Smooth muscle cell (in vitro differentiated cells): ENCODE results near the gene ABHD15. TPM values are rescaled to one million over a fixed set of nuclear protein-coding genes. Genes with fewer than 3 reads are reported as not detected.

Experiments used
- DNase-seq: peaks from one replicate; lab custom pipeline; 2025; ENCODE audit not compliant: unreplicated experiment; lab: John Stamatoyannopoulos, UW
- H2AFZ ChIP-seq: fragments of 200-600 bp; sonication (generic); 2 replicates; pipeline ENCODE4 v1.6.0; 2016; ENCODE audit warnings: antibody characterized with exemption, low read depth, mild to moderate bottlenecking
- H3F3A ChIP-seq: fragments of 200-600 bp; sonication (generic); 2 replicates; pipeline ENCODE4 v1.6.0; 2017; ENCODE audit warnings: antibody characterized with exemption, low read depth
- H3K27ac ChIP-seq: fragments of 200-600 bp; sonication (generic); 2 replicates; pipeline ENCODE4 v1.5.1; 2016; ENCODE audit warnings: low read depth, mild to moderate bottlenecking
- H3K27me3 ChIP-seq: fragments of 200-600 bp; sonication (generic); 2 replicates; pipeline ENCODE4 v1.6.1; 2016; ENCODE audit warnings: low read depth, mild to moderate bottlenecking
- H3K36me3 ChIP-seq: fragments of 200-600 bp; sonication (generic); 2 replicates; pipeline ENCODE4 v1.5.1; 2016; ENCODE audit warnings: low read depth
- H3K4me1 ChIP-seq: fragments of 200-600 bp; sonication (generic); 2 replicates; pipeline ENCODE4 v1.5.1; 2016; ENCODE audit warnings: low read depth
- H3K4me2 ChIP-seq: fragments of 200-600 bp; sonication (generic); 2 replicates; pipeline ENCODE4 v1.6.0; 2016; ENCODE audit warnings: mild to moderate bottlenecking
- H3K4me3 ChIP-seq: fragments of 200-600 bp; sonication (generic); 2 replicates; pipeline ENCODE4 v1.5.1; 2016; ENCODE audit warnings: mild to moderate bottlenecking
- H3K79me2 ChIP-seq: fragments of 200-600 bp; sonication (generic); 2 replicates; pipeline ENCODE4 v1.6.0; 2016; ENCODE audit warnings: low read depth, mild to moderate bottlenecking
- H3K9ac ChIP-seq: fragments of 200-600 bp; sonication (generic); 2 replicates; pipeline ENCODE4 v1.6.0; 2016; ENCODE audit warnings: low read depth
- H3K9me3 ChIP-seq: fragments of 200-600 bp; sonication (generic); replicated peaks from 2 replicates; pipeline ENCODE4 v1.5.1; 2016; ENCODE audit warnings: low read depth
- H4K20me1 ChIP-seq: fragments of 200-600 bp; sonication (generic); 2 replicates; pipeline ENCODE4 v1.6.0; 2016; ENCODE audit warnings: low read depth
- WGBS: methylation state at CpG from one replicate; pipeline ENCODE4 v1.1.7; 2016; ENCODE audit warnings: low lambda C conversion rate; 5-methylcytosine and 5-hydroxymethylcytosine counted together
- polyA plus RNA-seq: library from polyadenylated mRNA; unstranded; fragments of >200 nt; fragmentation: Nextera tagmentation; extraction: Ambion mirVana; gene quantifications from 2 replicates; pipeline ENCODE4 v1.2.1, GENCODE V29; 2016
- total RNA-seq: library from RNA; depleted of rRNA; stranded (reverse); fragments of >200 nt; gene quantifications from 2 replicates; pipeline ENCODE4 v1.2.3, GENCODE V29; 2014
- TF ChIP-seq, protein P1 (sequence below): fragments of 200-600 bp; sonication (generic); IDR thresholded peaks from 2 replicates; pipeline ENCODE4 v1.5.1; 2017; ENCODE audit warnings: borderline replicate concordance, mild to moderate bottlenecking, antibody characterized with exemption; ENCODE audit not compliant: insufficient read depth, poor library complexity, severe bottlenecking

ABHD15 gene
- total and polyA plus RNA-seq, 2 experiments from 2014 or later: 5.0 to 7.4 TPM

DNA sequence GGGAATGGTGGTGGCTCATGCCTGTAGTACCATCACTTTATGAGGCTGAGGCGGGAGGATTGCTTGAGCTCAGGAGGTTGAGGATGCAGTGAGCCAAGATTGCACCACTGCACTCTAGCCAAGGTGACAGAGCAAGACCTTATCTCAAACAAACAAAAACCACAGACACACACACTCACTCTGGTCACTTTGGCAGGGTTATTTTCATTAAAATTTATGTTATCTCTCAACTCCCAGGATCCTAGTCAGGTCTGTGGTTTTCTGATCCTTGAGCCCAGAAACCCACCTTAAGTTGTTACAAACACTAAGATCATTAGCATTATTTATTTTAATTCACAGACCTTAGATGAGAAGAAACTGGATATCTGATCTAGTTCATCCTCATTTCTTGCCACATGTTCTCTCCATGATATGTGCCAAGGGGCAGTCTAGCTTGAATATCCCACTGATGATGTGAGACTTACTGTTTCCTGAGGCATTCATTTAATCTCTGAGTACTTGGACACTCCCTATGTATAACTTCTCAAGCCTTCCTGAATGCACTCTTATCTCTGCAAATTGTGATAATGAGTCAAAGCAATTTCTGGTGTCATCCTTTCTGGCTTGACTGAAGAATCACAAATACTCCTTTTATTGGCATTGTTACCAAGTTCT, 9.6 kb downstream of the ABHD15 start:
- DNase-seq: no peak
- Histone ChIP-seq H4K20me1 (no peaks in the 10 kb centered on the region), H3K9ac (no peak overlapping the region), H3K4me3 (no peak overlapping the region), H3K4me2 (no peak overlapping the region), H3K9me3 (no peaks in the 10 kb centered on the region), H2AFZ (no peak overlapping the region), H3K36me3 (no peaks in the 10 kb centered on the region), H3K27ac (no peak overlapping the region), H3K79me2 (no peaks in the 10 kb centered on the region), H3K4me1 (no peaks in the 10 kb centered on the region), H3K27me3 (no peaks in the 10 kb centered on the region), H3F3A (no peaks in the 10 kb centered on the region)
- 85% methylated on average over 1 of the region's 1 CpG for WGBS
- TF ChIP-seq, protein P1, sequence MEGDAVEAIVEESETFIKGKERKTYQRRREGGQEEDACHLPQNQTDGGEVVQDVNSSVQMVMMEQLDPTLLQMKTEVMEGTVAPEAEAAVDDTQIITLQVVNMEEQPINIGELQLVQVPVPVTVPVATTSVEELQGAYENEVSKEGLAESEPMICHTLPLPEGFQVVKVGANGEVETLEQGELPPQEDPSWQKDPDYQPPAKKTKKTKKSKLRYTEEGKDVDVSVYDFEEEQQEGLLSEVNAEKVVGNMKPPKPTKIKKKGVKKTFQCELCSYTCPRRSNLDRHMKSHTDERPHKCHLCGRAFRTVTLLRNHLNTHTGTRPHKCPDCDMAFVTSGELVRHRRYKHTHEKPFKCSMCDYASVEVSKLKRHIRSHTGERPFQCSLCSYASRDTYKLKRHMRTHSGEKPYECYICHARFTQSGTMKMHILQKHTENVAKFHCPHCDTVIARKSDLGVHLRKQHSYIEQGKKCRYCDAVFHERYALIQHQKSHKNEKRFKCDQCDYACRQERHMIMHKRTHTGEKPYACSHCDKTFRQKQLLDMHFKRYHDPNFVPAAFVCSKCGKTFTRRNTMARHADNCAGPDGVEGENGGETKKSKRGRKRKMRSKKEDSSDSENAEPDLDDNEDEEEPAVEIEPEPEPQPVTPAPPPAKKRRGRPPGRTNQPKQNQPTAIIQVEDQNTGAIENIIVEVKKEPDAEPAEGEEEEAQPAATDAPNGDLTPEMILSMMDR: no peak

DNA sequence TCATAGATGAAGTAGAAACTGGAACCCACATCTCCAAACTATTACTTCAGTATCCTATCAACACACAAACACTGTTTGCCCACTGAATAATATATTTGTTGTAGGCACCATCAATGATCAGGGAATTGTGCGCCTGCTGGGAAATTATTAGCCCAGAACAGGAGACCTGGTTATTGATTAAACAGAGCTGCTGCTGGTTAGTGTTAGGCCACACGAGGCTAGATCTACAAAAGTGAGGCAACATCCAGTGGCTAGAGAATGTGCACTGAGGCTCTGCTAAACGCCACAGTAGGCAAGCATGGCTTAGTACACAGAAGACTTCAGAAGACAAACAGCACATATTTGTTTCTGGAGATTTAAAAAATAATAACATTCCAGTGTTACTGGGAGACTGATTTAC, 11.0 kb downstream of the ABHD15 start:
- H3F3A ChIP-seq: no peaks in the 10 kb centered on the region
- DNase-seq: no peak
- 88% methylated on average over 3 of the region's 3 CpGs for WGBS

DNA sequence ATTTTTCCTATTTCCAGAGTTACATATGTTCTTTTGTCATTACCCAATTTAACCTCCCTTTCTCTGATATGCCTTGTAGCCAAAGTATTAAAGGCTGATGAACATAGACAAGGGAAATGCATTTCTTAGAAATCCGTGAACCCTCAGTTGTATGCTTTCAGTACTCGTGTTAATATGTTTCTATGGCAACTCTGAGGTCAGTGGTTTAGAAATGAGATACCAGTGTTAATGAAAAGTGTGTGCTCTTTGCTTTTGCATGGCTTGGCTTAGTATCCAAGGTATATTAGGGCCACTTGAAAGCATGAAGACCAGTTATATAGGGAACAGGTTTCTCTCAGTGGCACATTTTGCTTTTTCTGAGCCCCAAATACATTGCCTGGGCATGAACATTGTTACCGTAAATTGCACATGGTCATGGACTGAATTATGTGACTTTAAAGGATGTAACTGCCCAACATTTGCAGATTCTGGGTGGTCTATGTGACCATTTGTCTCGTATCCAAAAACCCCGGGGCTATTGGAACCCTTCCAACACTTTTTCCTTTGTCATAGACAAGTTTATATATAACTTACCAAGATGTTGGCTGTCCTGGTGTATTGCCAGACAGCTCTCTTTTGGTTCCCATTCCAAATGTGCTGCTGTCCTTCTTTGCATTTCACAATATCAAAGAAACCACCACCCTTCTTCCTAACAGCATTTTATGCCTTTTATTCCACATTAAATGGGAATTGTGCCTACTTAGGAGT, 17.5 kb downstream of the ABHD15 start:
- TF ChIP-seq, protein P1: no peak
- H3K4me1 ChIP-seq: no peaks in the 10 kb centered on the region
- no peak overlapping the region for H3K4me2 ChIP-seq
- H4K20me1 ChIP-seq: peaks cover 38% of the 10 kb centered on the region
- no peak overlapping the region for H3K27ac ChIP-seq
- no peaks in the 10 kb centered on the region for H3K79me2 ChIP-seq
- no peaks in the 10 kb centered on the region for H3K9me3 ChIP-seq
- WGBS: 86% methylated on average over 5 of the region's 5 CpGs
- no peak overlapping the region for H3K9ac ChIP-seq
- no peaks in the 10 kb centered on the region for H3K27me3 ChIP-seq
- no peak overlapping the region for H2AFZ ChIP-seq
- DNase-seq: no peak
- peaks cover 4% of the 10 kb centered on the region for H3F3A ChIP-seq
- H3K36me3 ChIP-seq: no peaks in the 10 kb centered on the region
- H3K4me3 ChIP-seq: no peak overlapping the region

More for the DNA sequence above, 11.0 kb downstream of the ABHD15 start:
- Histone ChIP-seq H3K4me2 (no peak overlapping the region), H4K20me1 (peaks cover 5% of the 10 kb centered on the region), H3K9ac (no peak overlapping the region), H3K36me3 (no peaks in the 10 kb centered on the region), H3K4me1 (no peaks in the 10 kb centered on the region), H3K4me3 (no peak overlapping the region), H3K27me3 (no peaks in the 10 kb centered on the region), H2AFZ (no peak overlapping the region), H3K9me3 (no peaks in the 10 kb centered on the region), H3K79me2 (no peaks in the 10 kb centered on the region), H3K27ac (no peak overlapping the region)
- TF ChIP-seq, protein P1: no peak

DNA sequence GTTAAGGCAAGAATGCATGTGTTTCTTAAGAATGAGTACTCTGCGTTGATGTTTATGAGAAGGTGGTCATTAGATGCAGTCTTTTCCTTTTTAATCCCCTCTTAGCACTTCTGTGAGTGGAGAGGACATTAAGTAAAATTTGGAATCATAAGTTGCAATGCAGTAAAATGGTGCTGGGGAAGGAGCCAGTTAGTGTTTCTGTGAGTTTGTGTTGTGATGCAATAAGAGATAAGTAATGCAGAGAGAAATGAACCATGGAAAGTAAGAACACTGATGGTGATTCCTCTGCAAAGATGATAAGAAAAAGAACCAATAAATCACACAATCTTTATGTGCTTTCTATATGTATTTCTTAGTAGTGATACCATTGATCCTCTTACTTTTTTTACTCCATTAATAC, 20.0 kb downstream of the ABHD15 start:
- TF ChIP-seq, protein P1: no peak
- H3K27me3 ChIP-seq: no peaks in the 10 kb centered on the region
- WGBS: 78% methylated on average over 1 of the region's 1 CpG

More for the DNA sequence above, 20.0 kb downstream of the ABHD15 start:
- Histone ChIP-seq H3K4me1 (no peaks in the 10 kb centered on the region), H2AFZ (no peak overlapping the region), H3K4me2 (no peak overlapping the region), H3K9ac (no peak overlapping the region), H3K4me3 (no peak overlapping the region), H3K36me3 (peaks cover 12% of the 10 kb centered on the region), H4K20me1 (peaks cover 38% of the 10 kb centered on the region), H3K27ac (no peak overlapping the region), H3K9me3 (no peaks in the 10 kb centered on the region), H3K79me2 (no peaks in the 10 kb centered on the region), H3F3A (peaks cover 4% of the 10 kb centered on the region)
- no peak for DNase-seq
